HUES6 (cell line): Measurements from ENCODE around the gene EFNB3.

ENCODE experiments used
- H3K27ac ChIP-seq: 2 replicates; pipeline ENCODE4 v1.7.0; 2013; ENCODE audit warnings: low read depth, mild to moderate bottlenecking, low read length, inconsistent platforms
- H3K27me3 ChIP-seq: 2 replicates; pipeline ENCODE4 v1.6.1; 2013; ENCODE audit warnings: low read length; ENCODE audit not compliant: control insufficient read depth, insufficient read depth
- H3K36me3 ChIP-seq: 2 replicates; pipeline ENCODE4 v1.6.1; 2013; ENCODE audit warnings: low read length; ENCODE audit not compliant: control insufficient read depth, insufficient read depth
- H3K4me1 ChIP-seq: 2 replicates; pipeline ENCODE4 v1.6.1; 2013; ENCODE audit warnings: low read length; ENCODE audit not compliant: control insufficient read depth, insufficient read depth
- H3K4me3 ChIP-seq: 2 replicates; pipeline ENCODE4 v1.5.1; 2013; ENCODE audit warnings: low read depth, low read length
- H3K9ac ChIP-seq: one replicate; pipeline ENCODE4 v1.6.1; 2013; ENCODE audit warnings: mild to moderate bottlenecking, low read length
- H3K9me3 ChIP-seq: 2 replicates; pipeline ENCODE4 v1.6.1; 2013; ENCODE audit warnings: low read depth, low read length; ENCODE audit not compliant: control insufficient read depth, insufficient read depth

Gene EFNB3

DNA sequence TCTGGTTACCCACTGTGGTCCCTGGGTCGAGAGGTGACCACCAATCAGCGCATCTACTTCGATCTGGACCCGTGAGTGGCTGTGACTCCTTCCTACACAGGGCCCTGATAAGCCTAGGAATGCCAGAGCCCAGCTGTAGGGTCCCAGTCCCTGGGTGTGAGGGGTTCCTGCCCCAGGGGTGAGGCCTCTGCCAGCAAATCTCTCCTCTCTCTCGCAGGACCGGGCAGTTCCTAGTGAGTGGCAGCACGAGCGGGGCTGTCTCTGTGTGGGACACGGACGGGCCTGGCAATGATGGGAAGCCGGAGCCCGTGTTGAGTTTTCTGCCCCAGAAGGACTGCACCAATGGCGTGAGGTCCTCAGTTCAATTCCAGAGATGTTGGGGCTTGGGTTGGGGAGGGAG is 2.2 kb upstream of the EFNB3 start:
- Histone ChIP-seq H3K4me3 (no peak overlapping the region), H3K36me3 (peaks cover 9% of the 10 kb centered on the region), H3K27ac (no peak overlapping the region), H3K9me3 (no peaks in the 10 kb centered on the region), H3K27me3 (peaks cover 14% of the 10 kb centered on the region), H3K4me1 (peaks cover 23% of the 10 kb centered on the region), H3K9ac (no peak overlapping the region)

DNA sequence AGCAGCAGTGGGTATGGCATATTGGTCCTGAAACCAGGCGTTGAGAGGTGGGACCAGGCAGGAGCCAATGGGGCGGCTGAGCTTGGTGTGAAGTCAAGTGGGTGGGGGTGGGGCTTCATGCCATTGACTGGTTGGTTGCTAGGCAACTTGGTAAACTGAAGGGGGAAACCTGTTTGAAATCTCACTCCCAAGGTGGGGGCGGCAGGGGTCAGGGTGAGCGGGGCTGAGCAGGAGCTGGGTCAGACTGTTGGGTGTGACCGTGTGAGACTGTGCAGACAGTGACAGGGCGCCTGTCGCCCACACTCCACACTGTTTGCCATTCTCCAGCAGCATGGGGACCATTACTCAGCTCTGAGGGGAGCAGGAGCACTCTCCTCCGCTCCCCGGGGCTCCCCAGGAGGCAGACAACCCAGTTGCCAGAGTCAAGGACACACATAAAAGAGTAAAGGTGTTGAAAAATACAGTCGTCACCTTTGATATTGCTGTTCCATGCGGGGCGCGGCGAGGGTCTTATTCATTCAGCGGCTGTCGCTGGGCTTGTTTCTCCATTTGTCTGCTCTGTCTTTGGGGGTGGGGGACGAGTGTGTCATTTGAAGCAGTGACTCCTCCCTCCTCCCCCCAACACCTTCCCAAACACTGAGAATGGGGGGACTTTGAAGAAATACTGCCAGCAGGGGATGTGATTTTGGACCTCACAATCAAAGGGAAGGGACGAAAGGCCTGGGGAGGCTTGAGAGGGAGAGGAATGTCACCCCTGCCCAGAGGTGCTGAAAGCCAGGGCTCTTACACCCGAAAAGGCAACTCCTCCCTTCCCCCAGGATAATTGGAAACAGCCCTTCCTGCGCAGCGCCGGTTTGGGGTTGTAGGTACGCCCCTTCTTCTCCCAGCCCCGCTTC is 1.2 kb upstream of the EFNB3 start:
- no peak overlapping the region for H3K27ac ChIP-seq
- H3K36me3 ChIP-seq, result peaks cover 9% of the 10 kb centered on the region
- peaks cover 23% of the 10 kb centered on the region for H3K4me1 ChIP-seq
- H3K9me3 ChIP-seq, result no peaks in the 10 kb centered on the region
- H3K27me3 ChIP-seq, result peaks cover 14% of the 10 kb centered on the region
- H3K9ac ChIP-seq, result peak overlapping the region; percentile 9
- H3K4me3 ChIP-seq, result peak overlapping the region; percentile 62

DNA sequence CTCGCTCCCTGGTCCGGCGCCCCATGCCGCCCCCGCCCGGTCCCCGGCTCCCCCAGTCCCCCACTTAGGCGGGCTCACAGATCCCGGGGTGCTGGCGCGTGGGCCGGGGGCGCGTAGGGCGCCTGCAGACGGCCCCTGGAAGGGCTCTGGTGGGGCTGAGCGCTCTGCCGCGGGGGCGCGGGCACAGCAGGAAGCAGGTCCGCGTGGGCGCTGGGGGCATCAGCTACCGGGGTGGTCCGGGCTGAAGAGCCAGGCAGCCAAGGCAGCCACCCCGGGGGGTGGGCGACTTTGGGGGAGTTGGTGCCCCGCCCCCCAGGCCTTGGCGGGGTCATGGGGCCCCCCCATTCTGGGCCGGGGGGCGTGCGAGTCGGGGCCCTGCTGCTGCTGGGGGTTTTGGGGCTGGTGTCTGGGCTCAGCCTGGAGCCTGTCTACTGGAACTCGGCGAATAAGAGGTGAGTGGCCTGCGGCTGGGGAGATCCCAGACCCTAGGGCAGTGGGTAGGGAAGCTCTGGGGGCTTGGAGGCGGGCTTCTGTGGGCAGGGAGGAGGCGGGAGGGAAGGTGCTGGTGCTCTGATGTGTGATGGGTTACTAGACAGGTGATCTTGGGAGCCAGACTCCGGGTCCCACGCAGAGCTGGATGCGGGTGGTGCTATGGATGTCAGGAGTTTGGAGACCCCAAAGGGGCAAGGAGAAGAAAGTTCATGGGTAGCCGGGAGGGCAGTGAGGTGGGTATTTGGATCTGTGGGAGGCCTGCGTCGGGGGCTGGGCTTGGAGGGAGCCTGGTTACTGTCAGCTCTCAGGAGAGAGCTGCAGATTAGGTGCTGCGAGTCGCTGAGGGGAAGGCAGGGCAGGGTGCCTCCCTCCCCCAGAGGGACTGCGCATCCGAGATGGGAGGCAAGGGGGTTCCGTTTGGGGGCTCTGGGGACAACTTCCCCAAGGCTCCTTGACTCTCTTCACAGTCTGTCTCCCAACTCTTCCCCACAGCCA is 560 bp downstream of the EFNB3 start:
- no peak overlapping the region for H3K27ac ChIP-seq
- H3K4me1 ChIP-seq, result peaks cover 23% of the 10 kb centered on the region
- H3K27me3 ChIP-seq, result peaks cover 14% of the 10 kb centered on the region
- peak overlapping the region; percentile 62 for H3K4me3 ChIP-seq
- no peaks in the 10 kb centered on the region for H3K9me3 ChIP-seq
- peaks cover 8% of the 10 kb centered on the region for H3K36me3 ChIP-seq
- peak overlapping the region; percentile 27 for H3K9ac ChIP-seq

DNA sequence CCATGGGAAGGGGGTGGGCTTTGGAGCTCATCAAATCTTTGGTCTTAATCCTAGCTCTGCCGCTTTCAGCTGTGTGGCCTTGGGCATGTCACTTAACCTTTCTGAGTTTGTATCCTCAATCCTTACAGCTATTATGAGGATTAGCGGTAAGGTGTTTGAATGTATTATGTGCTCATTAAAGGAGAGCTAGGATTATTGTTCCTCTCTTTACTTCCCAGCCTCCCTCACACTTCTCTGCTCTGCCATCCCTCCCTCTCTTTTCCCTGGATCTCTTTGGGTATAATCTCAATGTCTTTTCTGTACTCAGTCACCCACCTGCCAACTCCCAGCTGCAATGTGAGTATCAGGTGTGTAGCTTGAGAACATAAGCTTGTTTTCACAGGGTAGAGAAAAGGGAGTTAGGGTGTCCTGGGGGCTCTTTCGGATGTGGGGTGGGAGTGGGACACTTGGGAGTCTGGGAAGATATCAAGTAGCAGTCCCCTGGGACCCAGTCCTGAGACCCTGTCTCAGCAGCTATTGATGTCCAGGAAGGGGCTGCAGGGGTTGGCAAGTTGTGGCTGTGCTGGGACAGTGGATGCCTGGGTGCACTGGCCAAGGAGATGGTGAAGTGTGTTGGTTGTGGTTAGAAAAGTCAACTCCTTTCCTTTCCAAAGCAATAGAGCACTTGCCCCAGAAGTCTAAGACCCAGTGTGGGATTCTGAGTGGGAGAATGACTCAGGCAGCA is 1.8 kb downstream of the EFNB3 start:
- no peaks in the 10 kb centered on the region for H3K9me3 ChIP-seq
- H3K4me1 ChIP-seq, result peaks cover 27% of the 10 kb centered on the region
- no peak overlapping the region for H3K9ac ChIP-seq
- peaks cover 15% of the 10 kb centered on the region for H3K27me3 ChIP-seq
- no peak overlapping the region for H3K27ac ChIP-seq
- 0 out of 2 replicates have a peak overlapping the region, but pooled peaks have one; percentile 62 for H3K4me3 ChIP-seq
- H3K36me3 ChIP-seq, result no peaks in the 10 kb centered on the region

DNA sequence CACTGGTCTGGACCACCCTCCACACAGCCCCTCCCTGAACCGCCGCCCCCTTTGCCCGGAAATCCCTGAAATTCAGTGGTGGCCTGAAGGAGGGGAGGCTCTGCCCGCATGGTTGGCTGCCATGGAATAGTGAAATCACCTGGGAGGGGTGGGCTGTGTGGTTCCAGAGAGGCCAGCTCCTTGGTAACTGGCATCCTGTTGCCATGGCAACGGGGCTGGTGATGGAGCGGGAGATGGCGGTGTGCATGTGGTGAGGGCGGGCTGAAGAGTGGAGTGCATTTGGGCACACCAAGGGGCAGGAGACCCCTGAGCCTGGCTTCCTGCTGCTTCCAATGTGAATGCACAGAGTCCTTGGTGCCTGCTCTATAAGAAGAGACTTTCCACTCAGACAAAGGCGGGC is 2.4 kb downstream of the EFNB3 start:
- Histone ChIP-seq H3K4me1 (peaks cover 33% of the 10 kb centered on the region), H3K4me3 (no peak overlapping the region), H3K9ac (no peak overlapping the region), H3K27me3 (peaks cover 21% of the 10 kb centered on the region), H3K27ac (no peak overlapping the region), H3K9me3 (no peaks in the 10 kb centered on the region), H3K36me3 (no peaks in the 10 kb centered on the region)

DNA sequence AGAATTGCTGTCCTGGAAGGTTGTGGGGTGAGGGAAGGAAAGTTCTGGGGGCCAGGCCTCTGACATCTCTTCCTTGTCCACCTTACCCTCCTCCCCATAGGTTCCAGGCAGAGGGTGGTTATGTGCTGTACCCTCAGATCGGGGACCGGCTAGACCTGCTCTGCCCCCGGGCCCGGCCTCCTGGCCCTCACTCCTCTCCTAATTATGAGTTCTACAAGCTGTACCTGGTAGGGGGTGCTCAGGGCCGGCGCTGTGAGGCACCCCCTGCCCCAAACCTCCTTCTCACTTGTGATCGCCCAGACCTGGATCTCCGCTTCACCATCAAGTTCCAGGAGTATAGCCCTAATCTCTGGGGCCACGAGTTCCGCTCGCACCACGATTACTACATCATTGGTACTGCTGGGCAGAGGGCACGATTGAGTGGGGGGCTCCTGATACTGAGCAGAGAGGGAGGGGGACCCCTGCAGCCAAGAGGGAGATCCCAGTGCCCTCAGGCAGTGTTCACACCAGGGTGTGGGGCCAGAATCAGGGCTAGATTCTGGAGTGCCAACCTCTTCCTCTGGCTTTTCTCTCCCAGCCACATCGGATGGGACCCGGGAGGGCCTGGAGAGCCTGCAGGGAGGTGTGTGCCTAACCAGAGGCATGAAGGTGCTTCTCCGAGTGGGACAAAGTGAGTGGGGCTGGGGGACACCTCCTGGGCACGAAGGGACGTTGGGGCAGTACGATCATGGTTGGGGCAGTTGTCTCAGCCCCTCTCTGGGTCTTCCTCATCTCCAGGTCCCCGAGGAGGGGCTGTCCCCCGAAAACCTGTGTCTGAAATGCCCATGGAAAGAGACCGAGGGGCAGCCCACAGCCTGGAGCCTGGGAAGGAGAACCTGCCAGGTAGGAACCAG is 3.1 kb downstream of the EFNB3 start:
- H3K36me3 ChIP-seq, result no peaks in the 10 kb centered on the region
- peaks cover 21% of the 10 kb centered on the region for H3K27me3 ChIP-seq

DNA sequence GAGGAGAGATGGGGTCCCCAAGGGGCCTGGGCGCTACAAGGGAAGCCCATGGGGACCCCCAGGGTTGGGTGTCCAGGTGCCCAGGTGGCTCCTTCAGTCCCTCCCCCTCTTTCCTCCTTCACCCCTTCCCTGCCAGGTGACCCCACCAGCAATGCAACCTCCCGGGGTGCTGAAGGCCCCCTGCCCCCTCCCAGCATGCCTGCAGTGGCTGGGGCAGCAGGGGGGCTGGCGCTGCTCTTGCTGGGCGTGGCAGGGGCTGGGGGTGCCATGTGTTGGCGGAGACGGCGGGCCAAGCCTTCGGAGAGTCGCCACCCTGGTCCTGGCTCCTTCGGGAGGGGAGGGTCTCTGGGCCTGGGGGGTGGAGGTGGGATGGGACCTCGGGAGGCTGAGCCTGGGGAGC is 4.0 kb downstream of the EFNB3 start:
- H3K4me1 ChIP-seq, result peaks cover 27% of the 10 kb centered on the region
- H3K9me3 ChIP-seq, result no peaks in the 10 kb centered on the region
- H3K9ac ChIP-seq, result no peak overlapping the region
- H3K27me3 ChIP-seq, result peaks cover 24% of the 10 kb centered on the region
- no peak overlapping the region for H3K4me3 ChIP-seq
- no peaks in the 10 kb centered on the region for H3K36me3 ChIP-seq
- H3K27ac ChIP-seq, result no peak overlapping the region

More for the DNA sequence above, 3.1 kb downstream of the EFNB3 start:
- no peak overlapping the region for H3K27ac ChIP-seq
- peaks cover 35% of the 10 kb centered on the region for H3K4me1 ChIP-seq
- H3K9me3 ChIP-seq, result no peaks in the 10 kb centered on the region
- H3K9ac ChIP-seq, result no peak overlapping the region
- no peak overlapping the region for H3K4me3 ChIP-seq

DNA sequence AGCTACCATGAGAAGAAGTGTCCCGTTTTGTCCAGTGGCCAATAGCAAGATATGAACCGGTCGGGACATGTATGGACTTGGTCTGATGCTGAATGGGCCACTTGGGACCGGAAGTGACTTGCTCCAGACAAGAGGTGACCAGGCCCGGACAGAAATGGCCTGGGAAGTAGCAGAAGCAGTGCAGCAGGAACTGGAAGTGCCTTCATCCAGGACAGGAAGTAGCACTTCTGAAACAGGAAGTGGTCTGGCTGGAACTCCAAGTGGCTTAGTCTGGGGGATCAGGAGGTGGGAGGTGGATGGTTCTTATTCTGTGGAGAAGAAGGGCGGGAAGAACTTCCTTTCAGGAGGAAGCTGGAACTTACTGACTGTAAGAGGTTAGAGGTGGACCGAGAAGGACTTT is 5.3 kb downstream of the EFNB3 start:
- Histone ChIP-seq H3K9me3 (no peaks in the 10 kb centered on the region), H3K36me3 (no peaks in the 10 kb centered on the region), H3K4me3 (no peak overlapping the region), H3K9ac (no peak overlapping the region), H3K27me3 (peaks cover 24% of the 10 kb centered on the region), H3K4me1 (peaks cover 23% of the 10 kb centered on the region), H3K27ac (no peak overlapping the region)

DNA sequence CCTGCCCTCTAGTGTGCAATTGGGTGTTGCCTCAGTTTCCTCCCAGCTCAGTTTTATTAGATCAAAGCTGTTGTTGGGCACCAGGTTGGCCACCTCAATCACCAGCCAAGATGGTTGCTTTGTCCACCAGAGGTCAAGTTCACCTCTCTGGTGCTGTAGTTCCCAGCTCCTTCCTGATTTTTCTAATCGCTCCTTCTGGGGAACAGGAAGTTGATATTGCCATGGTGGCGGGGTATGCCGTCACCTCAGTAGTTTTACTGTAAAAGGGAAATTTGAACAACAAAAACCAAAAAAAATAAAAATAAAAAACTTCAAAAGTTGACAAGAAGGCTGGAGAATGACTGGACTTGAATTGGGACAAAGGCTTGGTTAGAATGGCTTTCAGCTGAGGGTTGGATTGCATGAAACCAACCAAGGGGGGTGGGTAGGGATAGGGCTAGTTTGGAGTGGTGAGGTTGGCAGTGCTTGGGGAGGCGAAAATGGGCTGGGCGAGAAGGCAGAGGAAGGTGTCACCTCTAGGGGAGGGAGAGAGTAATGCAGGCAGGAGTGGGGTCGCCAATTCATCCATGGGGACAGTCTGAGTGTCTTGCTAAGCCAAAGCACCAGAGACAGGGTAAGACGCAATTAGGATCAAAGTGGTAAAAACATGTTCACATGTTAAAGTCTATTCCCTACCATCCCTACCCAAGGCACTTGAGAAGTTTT is 6.2 kb downstream of the EFNB3 start:
- H3K27me3 ChIP-seq, result peaks cover 18% of the 10 kb centered on the region
- H3K27ac ChIP-seq, result no peak overlapping the region
- H3K9ac ChIP-seq, result no peak overlapping the region
- no peak overlapping the region for H3K4me3 ChIP-seq
- H3K9me3 ChIP-seq, result no peaks in the 10 kb centered on the region
- peaks cover 23% of the 10 kb centered on the region for H3K4me1 ChIP-seq
- H3K36me3 ChIP-seq, result no peaks in the 10 kb centered on the region
